Measurements from ENCODE around the gene EXPH5.

- TF ChIP-seq ZNF76 (tag by site-specific recombination; IDR thresholded peaks at IDR 0.05; ENCODE audit: borderline replicate concordance, low read depth) = 0 out of 2 replicates have a peak, but pooled peaks have one; percentile 54
- peak; percentile 46 for TF ChIP-seq ZBTB17 (tag by site-specific recombination; IDR thresholded peaks at IDR 0.05)
- TF ChIP-seq PRDM2 (tag by site-specific recombination; IDR thresholded peaks at IDR 0.05; ENCODE audit: borderline replicate concordance) = no peak
- TF ChIP-seq CTCF (tag by site-specific recombination; IDR thresholded peaks at IDR 0.05) = peak; percentile 46; the same call in 1 of the 2 replicates
- no peak for TF ChIP-seq ZNF792 (tag by site-specific recombination; IDR thresholded peaks at IDR 0.05)
- TF ChIP-seq YY1 (tag by site-specific recombination; IDR thresholded peaks at IDR 0.05) = no peak
- no peak for TF ChIP-seq ZNF16 (tag by site-specific recombination; IDR thresholded peaks at IDR 0.05; ENCODE audit: low read depth)
- peak; percentile 70 for TF ChIP-seq ZNF335 (tag by site-specific recombination; conservative IDR thresholded peaks at IDR 0.05)
- TF ChIP-seq ZNF544 (tag by site-specific recombination; IDR thresholded peaks at IDR 0.05) = no peak
- no peak for TF ChIP-seq SALL2 (tag by site-specific recombination; IDR thresholded peaks at IDR 0.05; ENCODE audit: borderline replicate concordance)
- TF ChIP-seq OVOL3 (tag by site-specific recombination; IDR thresholded peaks at IDR 0.05) = no peak
- TF ChIP-seq ZNF138 (tag by site-specific recombination; IDR thresholded peaks at IDR 0.05; ENCODE audit: borderline replicate concordance) = no peak
These were observed 95.3 kb downstream of the EXPH5 start, which contains the start of gene POGLUT3 for GRCh38 chr11:108498046-108498815.
